H9 (cell line): Measurements from ENCODE around the gene WDFY3. TPM values are rescaled to one million over a fixed set of nuclear protein-coding genes. Genes with fewer than 3 reads are reported as not detected.

Experiments used
- DNase-seq: peaks from one replicate; pipeline ENCODE4 v3.0.0-alpha.2; 2017
- H2AFZ ChIP-seq: one replicate; pipeline ENCODE4 v1.6.1; 2013; ENCODE audit warnings: mild to moderate bottlenecking, low read length, control low read depth, moderate library complexity
- H2AK5ac ChIP-seq: 2 replicates; pipeline ENCODE4 v1.6.1; 2013; ENCODE audit warnings: low read length, control low read depth, mixed read lengths; ENCODE audit not compliant: insufficient read length
- H2BK120ac ChIP-seq: one replicate; pipeline ENCODE4 v1.6.1; 2013; ENCODE audit warnings: low read depth, mild to moderate bottlenecking, low read length, control low read depth, inconsistent platforms; ENCODE audit not compliant: poor library complexity, severe bottlenecking
- H2BK12ac ChIP-seq: 2 replicates; pipeline ENCODE4 v1.6.1; 2013; ENCODE audit warnings: low read length, control low read depth, mixed read lengths, low read depth; ENCODE audit not compliant: insufficient read length
- H2BK15ac ChIP-seq: 2 replicates; pipeline ENCODE4 v1.6.1; 2013; ENCODE audit warnings: low read depth, low read length, control low read depth
- H2BK20ac ChIP-seq: one replicate; pipeline ENCODE4 v1.6.1; 2013; ENCODE audit warnings: low read depth, mild to moderate bottlenecking, low read length, control low read depth, inconsistent platforms; ENCODE audit not compliant: poor library complexity, severe bottlenecking
- H2BK5ac ChIP-seq: 2 replicates; pipeline ENCODE4 v1.6.1; 2013; ENCODE audit warnings: low read length, control low read depth, mixed read lengths; ENCODE audit not compliant: insufficient read length
- H3K14ac ChIP-seq: 2 replicates; pipeline ENCODE4 v1.6.1; 2013; ENCODE audit warnings: low read length, control low read depth; ENCODE audit not compliant: insufficient read depth
- H3K18ac ChIP-seq: 2 replicates; pipeline ENCODE4 v1.6.1; 2013; ENCODE audit warnings: low read depth, mild to moderate bottlenecking, mixed read lengths, low read length, control low read depth; ENCODE audit not compliant: insufficient read length
- H3K23ac ChIP-seq: 2 replicates; pipeline ENCODE4 v1.6.1; 2013; ENCODE audit warnings: low read length, control low read depth, mixed read lengths, low read depth; ENCODE audit not compliant: insufficient read length
- H3K23me2 ChIP-seq: 2 replicates; pipeline ENCODE4 v1.6.1; 2013; ENCODE audit warnings: low read depth, mild to moderate bottlenecking, mixed read lengths, low read length, control low read depth; ENCODE audit not compliant: insufficient read length, poor library complexity, severe bottlenecking
- H3K27ac ChIP-seq: 2 replicates; pipeline ENCODE4 v1.5.1; 2013; ENCODE audit warnings: low read length, control low read depth, mixed read lengths, low read depth; ENCODE audit not compliant: insufficient read length
- H3K27me3 ChIP-seq: 2 replicates; pipeline ENCODE4 v1.6.1; 2013; ENCODE audit warnings: low read length, control low read depth, inconsistent platforms; ENCODE audit not compliant: insufficient read depth
- H3K4ac ChIP-seq: 2 replicates; pipeline ENCODE4 v1.6.1; 2013; ENCODE audit warnings: low read depth, mild to moderate bottlenecking, control low read depth, inconsistent platforms, low read length, moderate library complexity
- H3K4me1 ChIP-seq: 2 replicates; pipeline ENCODE4 v1.6.1; 2013; ENCODE audit warnings: low read length, control low read depth, inconsistent platforms; ENCODE audit not compliant: insufficient read depth
- H3K4me2 ChIP-seq: 2 replicates; pipeline ENCODE4 v1.6.1; 2013; ENCODE audit warnings: low read length, control low read depth, mixed read lengths; ENCODE audit not compliant: insufficient read length, insufficient read depth
- H3K56ac ChIP-seq: 2 replicates; pipeline ENCODE4 v1.6.1; 2013; ENCODE audit warnings: low read depth, mild to moderate bottlenecking, mixed read lengths, low read length, control low read depth; ENCODE audit not compliant: insufficient read length
- H3K79me1 ChIP-seq: 2 replicates; pipeline ENCODE4 v1.6.1; 2013; ENCODE audit warnings: low read depth, mild to moderate bottlenecking, moderate library complexity, low read length, control low read depth, inconsistent platforms; ENCODE audit not compliant: insufficient read depth, poor library complexity, severe bottlenecking
- H3K79me2 ChIP-seq: 2 replicates; pipeline ENCODE4 v1.6.1; 2013; ENCODE audit warnings: low read length, control low read depth, inconsistent platforms; ENCODE audit not compliant: insufficient read depth
- H3K9ac ChIP-seq: 2 replicates; pipeline ENCODE4 v1.6.1; 2013; ENCODE audit warnings: low read length, control low read depth, mixed read lengths; ENCODE audit not compliant: insufficient read length; ENCODE audit errors: extremely low read depth
- H3K9me3 ChIP-seq: one replicate; pipeline ENCODE4 v1.6.1; 2013; ENCODE audit warnings: low read depth, low read length, inconsistent platforms; ENCODE audit not compliant: control insufficient read depth
- H3T11ph ChIP-seq: one replicate; pipeline ENCODE4 v1.6.1; 2013; ENCODE audit warnings: mild to moderate bottlenecking, low read length, control low read depth, inconsistent platforms
- H4K20me1 ChIP-seq: one replicate; pipeline ENCODE4 v1.6.1; 2013; ENCODE audit not compliant: control insufficient read depth, insufficient read length, insufficient read depth
- H4K5ac ChIP-seq: 2 replicates; pipeline ENCODE4 v1.6.1; 2013; ENCODE audit warnings: low read depth, mild to moderate bottlenecking, mixed read lengths, low read length, control low read depth; ENCODE audit not compliant: insufficient read length
- H4K8ac ChIP-seq: replicated peaks from 2 replicates; pipeline ENCODE4 v1.6.1; 2013; ENCODE audit warnings: low read length, control low read depth, mixed read lengths, low read depth; ENCODE audit not compliant: insufficient read length
- H4K91ac ChIP-seq: 2 replicates; pipeline ENCODE4 v1.6.1; 2013; ENCODE audit warnings: low read depth, mild to moderate bottlenecking, moderate library complexity, mixed read lengths, low read length, control low read depth; ENCODE audit not compliant: insufficient read length
- H3K27ac Mint-ChIP-seq, 3 experiments: 2 replicates in 2 of 3; 3 replicates in 1 of 3; pipeline ENCODE4 v1.8.0; 2020 to 2021; ENCODE audit warnings: mixed read lengths in 3 of 3, mild to moderate bottlenecking in 1 of 3, moderate library complexity in 1 of 3
- H3K27me3 Mint-ChIP-seq: 2 replicates; pipeline ENCODE4 v1.8.0; 2021; ENCODE audit warnings: low read depth, mild to moderate bottlenecking, moderate library complexity, mixed read lengths
- H3K36me3 Mint-ChIP-seq, 3 experiments: 2 replicates in 2 of 3; 3 replicates in 1 of 3; pipeline ENCODE4 v1.8.0; 2020 to 2021; ENCODE audit warnings: low read depth in 3 of 3, mixed read lengths in 3 of 3; ENCODE audit not compliant: insufficient read depth in 1 of 3
- H3K4me1 Mint-ChIP-seq, 2 experiments: 2 replicates each; pipeline ENCODE4 v1.8.0; 2020; ENCODE audit warnings: mixed read lengths in 2 of 2
- H3K4me3 Mint-ChIP-seq, 2 experiments: 2 replicates in 1 of 2; 3 replicates in 1 of 2; pipeline ENCODE4 v1.8.0; 2020 to 2021; ENCODE audit warnings: mild to moderate bottlenecking in 2 of 2, mixed read lengths in 2 of 2, moderate library complexity in 1 of 2
- H3K9me3 Mint-ChIP-seq, 2 experiments: 2 replicates in 1 of 2; 3 replicates in 1 of 2; pipeline ENCODE4 v1.8.0; 2020; ENCODE audit warnings: mild to moderate bottlenecking in 2 of 2, mixed read lengths in 2 of 2, moderate library complexity in 1 of 2
- CTCF ChIP-seq: fragments of 200-600 bp; sonication (generic); conservative IDR thresholded peaks from 3 replicates; pipeline ENCODE4 v1.8.0; 2021; ENCODE audit warnings: antibody characterized with exemption, mild to moderate bottlenecking
- WGBS: extraction: QIAGEN DNeasy Blood & Tissue Kit; methylation state at CpG from one replicate; pipeline ENCODE4 v1.1.7; 2013; ENCODE audit warnings: missing lambda C conversion rate, low lambda C conversion rate, mixed read lengths; ENCODE audit not compliant: insufficient read length; ENCODE audit errors: extremely low coverage; 5-methylcytosine and 5-hydroxymethylcytosine counted together
- total RNA-seq: library from RNA; stranded (reverse); gene quantifications from 2 replicates; pipeline ENCODE4 v1.2.1, GENCODE V29; 2021

WDFY3 gene
- total RNA-seq, 1 experiment from 2014 or later = 54.6 TPM

- no peaks in the 10 kb centered on the region for H3K23me2 ChIP-seq
- Mint-ChIP-seq H3K36me3 (peaks cover 6 to 24% (median 20%) of the 10 kb centered on the region in 3 experiments; a peak in 5 of 7 replicates), H3K9me3 (no peaks in the 10 kb centered on the region), H3K27me3 (no peaks in the 10 kb centered on the region), H3K4me3 (no peak overlapping the region), H3K27ac (peak overlapping the region in 1 of 3 experiments; percentile 10; a peak in 1 of 7 replicates), H3K4me1 (no peaks in the 10 kb centered on the region)
- no peak overlapping the region for H2BK12ac ChIP-seq
- H2BK15ac ChIP-seq = no peak overlapping the region
- no peak overlapping the region for H4K91ac ChIP-seq
- H3K23ac ChIP-seq = no peak overlapping the region
- H3K4me1 ChIP-seq = no peaks in the 10 kb centered on the region
- H3K56ac ChIP-seq = no peak overlapping the region
- no peak overlapping the region for H2BK5ac ChIP-seq
- H3K27ac ChIP-seq = no peak overlapping the region
- no peak overlapping the region for H4K5ac ChIP-seq
- H3K14ac ChIP-seq = no peak overlapping the region
- no peaks in the 10 kb centered on the region for H3K27me3 ChIP-seq
- no peak overlapping the region for H2AK5ac ChIP-seq
- WGBS = no CpG with 5 or more reads among the region's 4 CpGs
- H2BK20ac ChIP-seq = no peak overlapping the region
- TF ChIP-seq CTCF = no peak
- H3K79me2 ChIP-seq = no peaks in the 10 kb centered on the region
- no peak overlapping the region for H3K18ac ChIP-seq
- H4K20me1 ChIP-seq = no peaks in the 10 kb centered on the region
- no peak overlapping the region for H3K4ac ChIP-seq
- no peak overlapping the region for H2AFZ ChIP-seq
- H3K4me2 ChIP-seq = no peak overlapping the region
- H3K9me3 ChIP-seq = no peaks in the 10 kb centered on the region
- no peak overlapping the region for H3K9ac ChIP-seq
- H3T11ph ChIP-seq = no peak overlapping the region
- no peak overlapping the region for H2BK120ac ChIP-seq
- H4K8ac ChIP-seq = no peak overlapping the region
- DNase-seq = no peak
- H3K79me1 ChIP-seq = no peaks in the 10 kb centered on the region
Measured at GRCh38 chr4:84792366-84793301, 173.9 kb downstream of the WDFY3 start.
